NOMO-1 treated with DMSO at 0.1 percent for 48 hours (cell line): ENCODE data around the gene VEPH1.

Experiments
- DNase-seq: peaks from one replicate; lab custom pipeline; 2025; ENCODE audit not compliant: unreplicated experiment; lab: John Stamatoyannopoulos, UW

Gene VEPH1

GRCh38 chr3:157274644-157275137 lies 228.5 kb downstream of the VEPH1 start:
- no peak for DNase-seq

- no peak for DNase-seq
Measured at GRCh38 chr3:157271283-157271882, 231.8 kb downstream of the VEPH1 start.

GRCh38 chr3:157268026-157268425 lies 235.2 kb downstream of the VEPH1 start:
- no peak for DNase-seq

- no peak for DNase-seq
Measured at GRCh38 chr3:157265931-157266330, 237.3 kb downstream of the VEPH1 start.

GRCh38 chr3:157263027-157263426 lies 240.2 kb downstream of the VEPH1 start:
- no peak for DNase-seq

GRCh38 chr3:157261000-157261399 lies 242.2 kb downstream of the VEPH1 start:
- DNase-seq, result no peak

- no peak for DNase-seq
Measured at GRCh38 chr3:157259825-157260224, 243.4 kb downstream of the VEPH1 start.

- no peak for DNase-seq
Measured at GRCh38 chr3:157257101-157257500, 246.1 kb downstream of the VEPH1 start.

- DNase-seq, result no peak
Measured at GRCh38 chr3:157255797-157256196, 247.4 kb downstream of the VEPH1 start.

- DNase-seq, result no peak
Measured at GRCh38 chr3:157251685-157252084, 251.5 kb downstream of the VEPH1 start.

- no peak for DNase-seq
Measured at GRCh38 chr3:157249606-157250005, 253.6 kb downstream of the VEPH1 start.

GRCh38 chr3:157248590-157249422 lies 254.4 kb downstream of the VEPH1 start:
- DNase-seq, result peak; percentile 72

GRCh38 chr3:157247391-157247790 lies 255.8 kb downstream of the VEPH1 start:
- DNase-seq, result no peak

- no peak for DNase-seq
Measured at GRCh38 chr3:157242836-157243235, 260.4 kb downstream of the VEPH1 start.

- no peak for DNase-seq
Measured at GRCh38 chr3:157241599-157241998, 261.6 kb downstream of the VEPH1 start.

GRCh38 chr3:157240408-157240807 lies 262.8 kb downstream of the VEPH1 start:
- no peak for DNase-seq

GRCh38 chr3:157239082-157239704 lies 264.0 kb downstream of the VEPH1 start:
- peak; percentile 69 for DNase-seq

- DNase-seq, result no peak
Measured at GRCh38 chr3:157238457-157238856, 264.8 kb downstream of the VEPH1 start.

GRCh38 chr3:157237886-157238285 lies 265.3 kb downstream of the VEPH1 start:
- no peak for DNase-seq

GRCh38 chr3:157235291-157235690 lies 267.9 kb downstream of the VEPH1 start:
- DNase-seq, result no peak

GRCh38 chr3:157233923-157234322 lies 269.3 kb downstream of the VEPH1 start:
- DNase-seq, result no peak

- DNase-seq, result no peak
Measured at GRCh38 chr3:157232141-157232540, 271.1 kb downstream of the VEPH1 start.
